ENCODE results near the gene KRT2.

- TF ChIP-seq EZH2 (IDR thresholded peaks at IDR 0.05; ENCODE audit: low read depth, low read length, severe bottlenecking), result no peak
- no peak for TF ChIP-seq HDAC6 (IDR thresholded peaks at IDR 0.05; ENCODE audit: low read depth, low read length)
Measured at GRCh38 chr12:52636592-52637258, 15.3 kb downstream of the KRT2 start.
